ENCODE results near the gene FZD2.

GRCh38 chr17:44523672-44523972 lies 33.7 kb upstream of the FZD2 start:
- TF ChIP-seq CTCF (IDR thresholded peaks at IDR 0.05; ENCODE audit: low read depth, low read length) (no peak), POLR2A (IDR thresholded peaks at IDR 0.05; ENCODE audit: extremely low read depth, insufficient read length) (no peak)
